Fibroblast of skin of left quadriceps (primary cell): ENCODE results near the gene TUB.

Experiments used
- DNase-seq, 2 experiments: peaks; one replicate each; pipeline ENCODE4 v3.0.0-alpha.2; 2013; ENCODE audit warnings: low read depth in 2 of 2

The TUB gene

DNA sequence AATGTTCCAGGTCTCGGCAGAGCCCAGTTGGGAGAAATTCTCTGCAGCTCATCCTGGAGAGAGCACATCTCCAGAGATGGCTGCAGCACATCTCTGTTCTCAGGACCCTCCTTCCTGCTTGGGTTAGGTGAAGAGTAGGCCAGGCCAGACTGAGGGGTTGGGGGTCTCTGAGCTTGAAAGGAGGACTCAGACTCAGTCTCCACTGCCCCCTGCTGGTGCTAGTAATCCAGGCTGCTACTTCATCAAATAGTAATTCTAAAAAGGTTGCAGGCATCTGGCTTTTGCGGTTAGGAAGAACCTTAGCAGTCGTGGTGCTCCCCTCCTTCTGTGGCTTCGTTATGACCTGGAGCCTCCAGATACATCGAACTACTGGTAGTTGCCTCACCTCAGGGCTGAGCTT lies 9.7 kb downstream of the TUB start:
- no peak for DNase-seq

DNA sequence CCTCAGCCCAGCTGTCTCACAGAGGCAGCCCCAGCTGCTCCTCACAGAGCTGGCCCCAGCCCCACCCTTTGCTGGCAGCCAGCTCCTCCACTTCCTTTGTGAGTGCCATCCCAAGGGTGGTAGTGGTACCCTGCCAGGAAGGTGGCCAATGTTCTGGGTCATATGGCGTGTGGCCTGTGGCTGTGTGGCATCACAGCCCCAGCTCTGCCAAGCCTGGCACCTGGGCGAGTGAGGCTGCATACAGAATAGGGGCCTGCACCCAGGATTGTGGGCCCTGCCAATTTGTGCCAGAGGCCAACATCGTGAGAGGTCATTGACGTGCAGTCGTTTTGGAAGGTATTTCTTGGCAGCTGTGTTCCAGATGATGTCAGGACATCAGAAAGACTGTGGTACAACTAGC lies 10.7 kb downstream of the TUB start:
- DNase-seq = no peak

DNA sequence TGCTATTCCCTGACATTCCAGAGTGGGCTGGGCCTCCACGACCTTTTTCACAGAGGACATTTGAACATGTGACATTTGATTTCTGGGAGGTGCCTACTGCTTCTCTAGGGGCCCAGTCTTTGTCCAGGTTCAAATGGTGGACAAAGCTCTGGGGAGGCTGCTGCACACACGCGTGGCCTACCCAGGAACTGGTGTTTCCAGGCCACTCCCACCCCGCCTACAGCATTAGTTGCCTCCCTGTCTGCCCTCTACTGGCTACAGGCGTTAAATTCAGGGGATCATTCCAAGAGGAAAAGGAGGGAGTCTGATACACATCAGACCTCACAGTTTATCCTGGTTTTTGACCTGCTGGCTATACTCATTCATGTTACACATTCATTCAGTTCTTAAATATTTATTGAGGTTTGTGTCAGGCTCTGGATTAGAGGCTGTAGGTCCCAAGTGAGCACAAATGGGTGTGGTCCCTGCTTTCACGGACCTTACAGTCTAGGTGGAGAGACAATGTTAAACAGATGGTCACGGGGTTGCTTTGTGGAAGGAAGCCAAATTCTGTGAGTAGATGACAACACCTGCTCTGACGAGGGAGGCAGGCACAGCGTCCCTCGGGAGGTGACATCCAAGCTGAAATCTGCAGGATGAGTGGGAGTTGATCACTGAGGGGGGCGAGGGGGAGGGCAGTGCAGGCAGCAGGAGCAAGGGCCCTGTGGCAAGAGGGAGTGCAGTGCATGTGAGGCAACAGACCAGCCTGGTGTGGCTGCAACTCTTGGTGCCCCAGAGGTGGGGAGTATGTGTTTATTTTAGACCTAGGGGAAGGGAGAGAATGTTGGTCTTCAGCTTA lies 11.8 kb downstream of the TUB start:
- peak in 1 of 2 experiments; percentile 36 for DNase-seq

DNA sequence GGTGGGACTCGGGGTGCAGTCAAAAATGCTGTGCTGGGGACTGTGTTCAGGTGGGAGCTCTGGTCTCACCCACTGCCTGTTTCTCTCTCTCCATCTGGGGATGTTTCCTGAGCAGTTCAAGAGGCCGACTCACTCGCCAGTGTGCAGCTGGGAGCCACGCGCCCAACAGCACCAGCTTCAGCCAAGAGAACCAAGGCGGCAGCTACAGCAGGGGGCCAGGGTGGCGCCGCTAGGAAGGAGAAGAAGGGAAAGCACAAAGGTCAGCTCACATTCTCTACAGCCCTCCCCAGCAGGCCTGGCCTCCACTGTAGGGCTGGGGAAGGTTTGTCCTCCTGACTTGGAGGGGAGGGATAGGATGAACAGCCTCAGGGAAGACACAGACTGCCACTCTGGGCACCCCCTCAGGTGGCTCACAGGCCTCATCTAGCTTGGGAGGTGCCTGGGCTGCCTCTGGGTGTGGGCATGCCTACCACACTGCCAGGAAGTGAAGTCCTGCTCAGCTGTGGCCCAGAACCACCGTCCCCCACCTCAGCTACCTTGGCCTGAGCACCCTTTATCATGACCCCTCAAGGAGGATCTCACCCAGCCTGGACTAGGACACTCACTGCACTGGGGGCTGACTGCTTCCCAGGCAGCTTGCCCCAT lies 13.0 kb downstream of the TUB start:
- DNase-seq = no peak

DNA sequence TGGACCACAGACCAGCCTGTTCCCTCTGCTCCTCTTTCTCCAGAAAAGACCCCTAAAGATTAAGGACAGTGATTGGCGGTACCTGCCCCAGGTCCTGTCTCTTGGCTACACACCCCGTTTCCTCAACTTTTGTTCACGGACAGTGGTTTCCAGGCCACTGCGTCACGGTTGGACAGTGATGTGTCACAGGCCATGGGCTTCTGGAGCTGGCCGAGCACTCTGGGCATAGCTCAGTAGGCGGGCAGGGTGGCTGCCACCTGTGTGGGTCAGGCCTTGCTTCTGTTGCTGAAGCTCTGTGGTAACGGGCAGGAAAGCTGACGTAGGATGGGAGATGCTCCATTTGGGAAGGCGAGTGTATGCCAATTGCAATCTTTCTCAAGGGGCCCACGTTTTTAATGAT lies 13.6 kb downstream of the TUB start:
- DNase-seq = no peak

DNA sequence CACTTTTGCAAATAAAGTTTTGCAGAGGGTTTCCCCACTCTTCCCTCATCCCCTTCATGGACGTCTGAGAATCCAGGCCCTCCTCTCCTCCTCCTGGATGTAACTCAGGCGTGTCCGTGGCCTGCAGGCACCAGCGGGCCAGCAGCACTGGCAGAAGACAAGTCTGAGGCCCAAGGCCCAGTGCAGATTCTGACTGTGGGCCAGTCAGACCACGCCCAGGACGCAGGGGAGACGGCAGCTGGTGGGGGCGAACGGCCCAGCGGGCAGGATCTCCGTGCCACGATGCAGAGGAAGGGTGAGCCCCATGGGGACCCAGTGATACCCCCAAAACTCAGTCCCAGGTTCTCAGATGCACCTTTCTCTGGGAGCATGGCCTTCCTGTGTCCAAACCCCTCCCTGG lies 14.4 kb downstream of the TUB start:
- DNase-seq = no peak

DNA sequence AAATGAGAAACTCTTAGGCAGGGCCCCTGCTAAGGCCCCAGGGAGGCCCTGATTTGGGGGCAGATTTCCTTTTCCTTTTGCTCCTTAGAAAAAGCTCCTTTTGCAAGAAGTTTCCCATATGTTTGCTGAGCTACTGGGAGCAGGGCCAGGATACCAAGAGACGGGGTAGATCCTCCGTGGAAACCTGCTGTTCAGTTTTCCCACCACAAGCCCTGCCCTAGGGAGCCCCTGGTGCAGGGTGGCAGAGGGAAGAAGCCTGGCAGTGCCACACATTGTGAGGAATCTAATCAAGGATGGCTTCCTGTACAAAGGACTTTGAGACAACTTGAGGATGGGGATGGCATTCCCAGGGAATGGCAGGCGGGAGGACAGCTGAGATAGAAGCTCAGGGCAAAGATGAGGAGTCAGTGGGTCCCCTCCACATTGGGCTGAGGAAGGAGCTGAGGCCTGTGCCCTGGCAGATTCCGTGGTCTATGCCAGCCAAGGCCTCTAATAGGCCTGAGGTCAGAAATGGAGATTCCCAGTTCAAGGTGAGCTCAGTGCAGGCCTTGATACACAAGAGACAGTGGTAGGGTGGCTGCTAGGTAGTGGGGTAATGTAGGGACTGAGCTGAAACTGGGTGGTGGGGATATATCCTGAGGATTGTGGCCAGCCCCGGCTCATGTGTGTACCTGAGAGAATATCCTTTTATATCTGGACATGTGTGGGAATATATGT lies 15.0 kb downstream of the TUB start:
- no peak for DNase-seq

DNA sequence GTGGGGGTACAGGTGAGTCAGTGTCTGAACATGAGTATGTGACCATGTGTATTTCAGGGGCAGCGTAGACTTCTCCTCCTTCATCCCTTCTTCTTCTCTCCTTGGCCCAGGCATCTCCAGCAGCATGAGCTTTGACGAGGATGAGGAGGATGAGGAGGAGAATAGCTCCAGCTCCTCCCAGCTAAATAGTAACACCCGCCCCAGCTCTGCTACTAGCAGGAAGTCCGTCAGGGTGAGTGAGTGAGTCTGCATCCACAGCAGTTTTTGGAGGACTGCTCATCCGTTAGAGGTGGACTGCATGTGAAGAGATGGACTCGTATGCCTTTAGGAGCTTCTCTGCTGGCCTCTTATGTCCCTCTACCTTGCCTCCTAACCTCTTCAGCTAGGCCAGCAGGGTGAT lies 15.6 kb downstream of the TUB start:
- DNase-seq = no peak

DNA sequence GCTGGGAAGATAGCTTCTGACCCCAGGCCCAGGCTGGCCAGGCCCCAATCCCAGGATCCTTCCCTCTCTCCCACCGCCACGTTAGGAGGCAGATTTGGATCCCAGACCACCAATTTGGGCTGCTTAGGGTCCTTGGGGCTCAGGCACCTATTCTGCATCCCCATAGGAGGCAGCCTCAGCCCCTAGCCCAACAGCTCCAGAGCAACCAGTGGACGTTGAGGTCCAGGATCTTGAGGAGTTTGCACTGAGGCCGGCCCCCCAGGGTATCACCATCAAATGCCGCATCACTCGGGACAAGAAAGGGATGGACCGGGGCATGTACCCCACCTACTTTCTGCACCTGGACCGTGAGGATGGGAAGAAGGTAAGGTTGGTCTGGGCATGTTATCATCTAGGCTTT lies 16.1 kb downstream of the TUB start:
- no peak for DNase-seq

DNA sequence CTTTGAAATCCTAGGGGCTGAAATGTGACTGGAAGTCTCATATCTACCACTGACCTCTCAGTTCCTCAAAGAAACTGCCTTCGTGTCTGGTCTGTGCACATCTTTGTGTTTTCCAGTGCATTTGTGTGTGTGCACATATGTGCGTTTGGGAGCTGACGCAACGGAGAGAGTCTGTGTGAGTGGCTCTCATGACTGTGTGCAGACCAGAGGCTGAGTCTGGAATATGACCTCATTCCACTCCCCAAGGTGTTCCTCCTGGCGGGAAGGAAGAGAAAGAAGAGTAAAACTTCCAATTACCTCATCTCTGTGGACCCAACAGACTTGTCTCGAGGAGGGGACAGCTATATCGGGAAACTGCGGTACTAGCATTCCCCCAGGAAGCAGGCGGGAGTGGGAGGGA lies 16.5 kb downstream of the TUB start:
- no peak for DNase-seq

DNA sequence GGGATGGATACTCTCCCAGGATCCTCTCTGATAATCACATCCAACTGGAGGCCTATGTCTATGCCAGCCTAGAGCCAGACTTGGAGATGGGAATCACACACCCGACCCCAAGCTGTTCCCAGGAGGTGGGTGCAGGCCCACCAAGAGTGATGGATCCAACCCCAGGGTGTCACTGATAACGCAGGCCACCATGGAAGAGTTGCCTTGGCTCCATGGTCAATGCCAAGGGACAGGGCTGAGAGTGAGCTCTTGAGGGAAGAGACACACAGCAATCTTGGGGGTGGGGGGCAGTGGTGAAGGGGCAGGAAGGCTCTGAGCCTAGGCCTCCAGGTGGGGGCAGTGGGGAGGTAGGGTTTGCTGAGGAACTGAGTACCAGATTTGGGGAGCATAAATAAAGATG lies 16.9 kb downstream of the TUB start:
- DNase-seq = no peak

DNA sequence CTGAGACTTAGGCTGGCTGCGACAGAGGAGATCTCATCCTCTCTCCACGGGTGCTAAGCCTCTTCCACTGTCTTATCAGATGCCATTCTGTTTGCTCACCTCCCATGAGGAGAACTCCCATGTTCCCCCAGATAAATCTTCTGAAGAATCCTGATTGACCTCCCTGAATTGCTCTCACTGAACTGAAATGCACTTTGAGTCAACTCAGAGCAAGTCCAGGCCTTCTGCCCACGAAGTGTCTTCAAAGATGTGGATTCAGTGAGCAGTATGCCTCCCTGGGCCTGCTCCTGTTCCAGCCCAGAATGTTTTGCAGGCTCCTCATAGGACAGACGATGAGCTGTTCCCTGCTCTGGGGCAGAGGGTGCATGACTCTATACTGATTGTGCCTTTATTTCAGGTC lies 17.4 kb downstream of the TUB start:
- peak; percentile 32 to 44 for DNase-seq

DNA sequence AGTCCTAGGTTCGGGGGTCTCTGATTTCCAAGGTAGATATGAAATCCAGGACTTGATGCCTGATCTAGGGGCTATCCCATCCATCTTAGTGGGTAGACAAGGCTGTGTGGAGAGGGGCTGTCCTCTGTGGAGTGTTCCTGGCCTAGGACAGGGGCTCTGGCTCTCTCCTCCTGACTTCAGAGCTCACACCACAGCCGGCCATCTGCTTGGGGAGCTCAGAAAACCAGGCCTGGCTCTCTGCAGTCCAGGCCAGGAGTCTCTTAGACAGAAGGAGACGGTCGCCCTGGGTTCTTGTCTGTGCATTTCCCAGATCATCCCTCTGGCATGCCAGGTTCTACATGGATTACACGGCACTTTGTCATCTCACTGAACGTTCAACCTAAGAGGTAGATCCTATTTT lies 17.9 kb downstream of the TUB start:
- no peak for DNase-seq

DNA sequence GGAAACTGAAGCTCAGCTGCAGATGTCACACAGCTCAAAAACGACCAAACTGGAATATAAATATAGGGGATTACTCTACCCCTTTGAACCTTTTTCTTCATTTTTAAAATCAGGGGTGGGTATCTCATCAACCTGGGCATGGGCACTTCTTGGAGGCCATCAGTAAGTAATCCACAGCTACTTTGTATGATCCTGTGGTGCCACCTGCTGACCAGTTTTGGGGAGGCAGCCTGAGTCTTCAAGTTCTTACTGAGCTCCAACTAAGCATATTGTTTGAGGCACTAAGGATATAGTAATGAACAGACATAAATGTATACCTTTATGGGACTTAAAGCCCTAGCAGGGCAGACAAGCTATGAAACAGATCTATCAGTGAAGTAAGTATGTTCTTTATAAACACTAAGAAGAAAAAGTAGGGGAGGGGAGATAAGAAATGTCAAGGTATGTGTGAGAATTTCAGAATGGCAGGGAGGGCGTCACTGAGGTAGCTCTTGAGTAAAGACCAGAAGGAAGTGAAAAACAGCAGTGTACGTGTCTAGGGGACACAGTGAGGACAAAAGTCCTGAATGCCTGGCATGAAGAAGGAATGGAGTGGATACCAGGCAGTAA lies 18.4 kb downstream of the TUB start:
- peak; percentile 50 to 56 for DNase-seq

DNA sequence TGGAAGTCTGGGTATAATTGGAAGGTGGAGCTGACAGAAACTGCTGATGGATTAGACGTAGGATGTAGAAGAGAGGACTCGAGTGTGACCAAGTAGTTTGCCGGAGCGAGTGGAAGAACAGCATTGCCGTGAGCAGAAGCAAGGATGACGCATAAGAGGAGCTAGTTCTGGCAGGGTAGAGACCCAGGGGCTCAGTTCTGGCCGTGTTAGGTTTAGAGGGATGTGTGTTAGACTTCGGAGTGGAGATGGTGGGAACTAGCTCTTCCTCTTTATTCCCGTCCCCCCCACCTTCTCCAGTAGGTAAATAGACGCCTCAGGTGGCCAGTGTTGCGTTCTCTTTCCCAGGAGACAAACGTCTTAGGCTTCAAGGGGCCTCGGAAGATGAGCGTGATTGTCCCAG lies 19.1 kb downstream of the TUB start:
- DNase-seq = no peak

DNA sequence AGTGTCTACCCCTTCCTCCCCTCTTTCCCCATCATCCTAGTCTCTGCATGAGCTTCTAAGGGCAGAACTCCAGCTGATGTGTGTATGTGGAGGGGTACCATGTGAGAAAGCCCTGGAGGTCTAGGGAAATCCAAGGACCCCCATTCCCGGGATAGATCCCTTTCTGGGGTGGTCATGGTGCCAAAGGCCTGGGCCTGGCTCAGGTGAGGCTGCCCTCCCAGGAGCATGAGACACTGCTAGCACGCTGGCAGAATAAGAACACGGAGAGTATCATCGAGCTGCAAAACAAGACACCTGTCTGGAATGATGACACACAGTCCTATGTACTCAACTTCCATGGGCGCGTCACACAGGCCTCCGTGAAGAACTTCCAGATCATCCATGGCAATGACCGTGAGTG lies 19.6 kb downstream of the TUB start:
- no peak for DNase-seq

DNA sequence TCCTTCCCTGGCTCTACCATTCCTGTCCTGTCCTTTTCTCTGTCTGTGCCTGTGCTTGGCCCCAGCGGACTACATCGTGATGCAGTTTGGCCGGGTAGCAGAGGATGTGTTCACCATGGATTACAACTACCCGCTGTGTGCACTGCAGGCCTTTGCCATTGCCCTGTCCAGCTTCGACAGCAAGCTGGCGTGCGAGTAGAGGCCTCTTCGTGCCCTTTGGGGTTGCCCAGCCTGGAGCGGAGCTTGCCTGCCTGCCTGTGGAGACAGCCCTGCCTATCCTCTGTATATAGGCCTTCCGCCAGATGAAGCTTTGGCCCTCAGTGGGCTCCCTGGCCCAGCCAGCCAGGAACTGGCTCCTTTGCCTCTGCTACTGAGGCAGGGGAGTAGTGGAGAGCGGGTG lies 20.4 kb downstream of the TUB start:
- DNase-seq = no peak

DNA sequence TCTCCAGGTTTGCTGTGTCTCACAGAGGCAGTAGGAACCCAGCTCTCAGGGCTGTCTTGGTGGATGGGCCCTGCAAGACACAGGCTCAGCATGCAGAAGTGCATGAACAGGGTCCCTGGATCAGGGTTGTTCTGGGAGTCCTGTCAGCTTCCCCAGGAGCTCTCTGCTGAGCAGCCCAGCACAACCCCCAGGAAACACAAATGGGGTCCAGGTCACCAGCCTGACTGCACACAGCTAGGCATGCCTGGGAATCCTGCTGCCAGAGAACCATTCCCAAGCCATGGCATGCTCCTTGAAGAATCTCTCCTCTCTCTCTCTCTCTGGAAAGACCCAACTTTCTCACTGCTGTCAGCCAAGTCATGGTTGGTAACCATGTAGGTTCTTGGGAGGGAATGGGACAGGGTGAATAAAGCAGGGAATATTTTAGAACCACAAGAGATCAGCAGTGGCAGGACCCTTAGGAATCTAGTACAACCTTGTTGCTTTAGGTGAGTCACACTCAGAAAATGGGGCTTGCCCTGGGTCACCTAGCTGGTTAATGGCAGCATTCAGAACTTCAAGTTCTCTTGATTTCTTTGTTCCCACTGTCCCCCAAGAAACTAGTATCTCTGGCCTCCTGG lies 21.4 kb downstream of the TUB start:
- DNase-seq = no peak

DNA sequence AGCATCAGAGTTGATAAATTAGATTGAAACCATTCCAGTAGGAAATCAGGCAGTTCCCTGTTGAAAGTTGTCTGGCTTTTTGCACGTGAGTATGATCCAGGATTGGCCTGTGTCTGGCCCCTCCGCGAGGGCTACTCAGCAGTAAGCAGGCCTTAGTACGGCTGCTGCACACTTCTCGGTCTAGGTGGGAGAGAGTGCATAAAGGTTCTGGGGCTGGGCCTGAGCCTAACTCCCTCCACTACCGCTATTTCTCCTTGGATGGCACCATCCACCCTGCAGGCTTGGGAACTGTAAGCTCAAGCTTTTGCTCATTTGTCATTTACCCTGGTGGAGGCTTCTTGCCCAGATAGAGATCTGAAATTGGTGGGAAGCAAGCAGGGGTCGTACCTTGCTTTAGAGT lies 22.0 kb downstream of the TUB start:
- DNase-seq = no peak

DNA sequence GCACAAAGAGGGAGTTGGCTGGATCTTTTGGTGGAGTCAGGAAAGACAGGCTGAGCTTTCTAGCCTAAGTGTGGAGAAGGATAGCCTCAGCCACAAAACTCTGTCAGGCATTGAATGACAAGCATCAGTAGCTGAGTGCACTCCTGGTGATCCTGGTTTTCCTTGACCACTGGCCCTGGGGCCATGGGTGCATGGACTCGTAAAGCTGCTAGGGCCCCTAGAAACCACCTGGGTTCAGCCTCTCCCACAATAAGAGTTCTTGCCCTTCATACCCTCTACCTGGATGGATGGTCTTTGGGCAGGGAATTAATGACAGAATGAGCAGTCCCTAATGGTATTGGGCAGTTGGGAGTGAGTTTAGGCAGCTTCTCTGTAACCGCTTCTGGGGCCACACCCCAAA lies 22.9 kb downstream of the TUB start:
- no peak for DNase-seq

DNA sequence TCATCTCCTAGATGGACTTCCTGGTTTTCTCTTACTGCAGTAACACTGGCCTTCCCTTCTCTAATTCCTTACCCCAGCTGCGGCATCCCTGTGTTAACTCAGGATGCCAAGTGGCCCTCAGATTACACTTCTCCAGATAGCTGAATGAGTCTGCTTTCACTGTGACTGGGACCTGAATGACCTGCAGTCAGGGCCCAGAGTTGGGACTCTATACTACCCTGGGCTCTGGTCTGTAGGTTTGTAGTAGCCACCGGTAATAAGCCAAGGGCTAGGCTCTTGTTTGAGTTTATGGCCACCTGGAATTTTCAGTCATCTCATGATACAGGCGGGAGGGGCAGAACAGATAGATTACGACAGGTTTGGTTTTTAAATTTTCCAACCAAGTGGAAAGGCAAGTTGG lies 24.1 kb downstream of the TUB start:
- no peak for DNase-seq

DNA sequence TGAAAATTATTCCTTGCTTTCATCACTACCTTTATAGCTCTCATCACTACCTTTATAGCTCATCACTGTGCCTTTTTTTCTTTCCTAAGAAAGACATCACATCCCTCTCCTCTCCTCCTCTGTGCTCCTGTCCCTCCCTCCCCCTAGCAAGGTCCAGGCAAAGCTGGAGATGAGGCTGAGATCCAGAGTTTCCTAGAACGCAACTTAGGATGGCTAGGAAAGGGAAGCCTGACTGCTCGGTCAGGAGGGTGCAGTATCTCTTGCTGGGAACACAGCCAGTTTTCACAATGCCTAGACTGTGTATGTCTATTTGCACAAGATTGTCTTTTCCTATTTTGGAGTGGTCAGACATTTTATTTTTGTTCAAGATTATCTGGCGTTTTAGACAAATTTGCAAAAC lies 24.7 kb downstream of the TUB start:
- DNase-seq = no peak
